HEK293T (cell line): ENCODE measurements around the gene NPAS3.

ENCODE experiments used
- BHLHE40 ChIP-seq: fragments of 450-650 bp; IDR thresholded peaks from 2 replicates; pipeline ENCODE4 v1.6.1; 2016; ENCODE audit warnings: mild to moderate bottlenecking, moderate library complexity, borderline replicate concordance
- CTBP1 ChIP-seq: fragments of 450-650 bp; IDR thresholded peaks from 2 replicates; pipeline ENCODE4 v1.6.1; 2016; ENCODE audit warnings: borderline replicate concordance
- ELF4 ChIP-seq: fragments of 450-650 bp; IDR thresholded peaks from 2 replicates; pipeline ENCODE4 v1.6.1; 2017; ENCODE audit warnings: antibody characterized with exemption
- FOXA1 ChIP-seq: fragments of 450-650 bp; IDR thresholded peaks from 2 replicates; pipeline ENCODE4 v1.6.1; 2016; ENCODE audit warnings: mild to moderate bottlenecking
- FOXM1 ChIP-seq: fragments of 450-650 bp; IDR thresholded peaks from 2 replicates; pipeline ENCODE4 v1.6.1; 2017; ENCODE audit warnings: mild to moderate bottlenecking, borderline replicate concordance
- HDGF ChIP-seq: fragments of 450-650 bp; IDR thresholded peaks from 2 replicates; pipeline ENCODE4 v1.6.1; 2017; ENCODE audit warnings: antibody characterized with exemption, borderline replicate concordance
- NFRKB ChIP-seq: fragments of 450-650 bp; IDR thresholded peaks from 2 replicates; pipeline ENCODE4 v1.6.1; 2016; ENCODE audit warnings: mild to moderate bottlenecking, moderate library complexity
- SP1 ChIP-seq: fragments of 450-650 bp; IDR thresholded peaks from 2 replicates; pipeline ENCODE4 v1.6.1; 2017
- SUZ12 ChIP-seq: fragments of 450-650 bp; IDR thresholded peaks from 2 replicates; pipeline ENCODE4 v1.6.1; 2016; ENCODE audit warnings: mild to moderate bottlenecking
- ZNF384 ChIP-seq: fragments of 450-650 bp; IDR thresholded peaks from 2 replicates; pipeline ENCODE4 v1.6.1; 2016
- TF ChIP-seq, protein P1 (sequence below): fragments of 450-650 bp; IDR thresholded peaks from 2 replicates; pipeline ENCODE4 v1.6.1; 2016

- TF ChIP-seq SP1 = no peak
- no peak for TF ChIP-seq NFRKB
- TF ChIP-seq ZNF384 = no peak
- no peak for TF ChIP-seq FOXM1
- TF ChIP-seq FOXA1 = no peak
- TF ChIP-seq CTBP1 = no peak
- TF ChIP-seq, protein P1, sequence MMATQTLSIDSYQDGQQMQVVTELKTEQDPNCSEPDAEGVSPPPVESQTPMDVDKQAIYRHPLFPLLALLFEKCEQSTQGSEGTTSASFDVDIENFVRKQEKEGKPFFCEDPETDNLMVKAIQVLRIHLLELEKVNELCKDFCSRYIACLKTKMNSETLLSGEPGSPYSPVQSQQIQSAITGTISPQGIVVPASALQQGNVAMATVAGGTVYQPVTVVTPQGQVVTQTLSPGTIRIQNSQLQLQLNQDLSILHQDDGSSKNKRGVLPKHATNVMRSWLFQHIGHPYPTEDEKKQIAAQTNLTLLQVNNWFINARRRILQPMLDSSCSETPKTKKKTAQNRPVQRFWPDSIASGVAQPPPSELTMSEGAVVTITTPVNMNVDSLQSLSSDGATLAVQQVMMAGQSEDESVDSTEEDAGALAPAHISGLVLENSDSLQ = no peak
- no peak for TF ChIP-seq SUZ12
- no peak for TF ChIP-seq HDGF
- TF ChIP-seq BHLHE40 = no peak
- no peak for TF ChIP-seq ELF4
These were observed 347.4 kb downstream of the NPAS3 start for GRCh38 chr14:33285902-33286700.
